GM12878 (cell line): ENCODE data around the gene LMO7.

ENCODE experiments used
- CHD4 ChIP-seq: fragments of 200-600 bp; sonication (generic); IDR thresholded peaks from 2 replicates; pipeline ENCODE4 v1.6.1; 2016; ENCODE audit warnings: mild to moderate bottlenecking
- JUND ChIP-seq: IDR thresholded peaks from 2 replicates; pipeline ENCODE4 v1.6.1; 2012; ENCODE audit warnings: low read depth, mild to moderate bottlenecking, low read length, improper control_type of control experiment, moderate library complexity

DNA sequence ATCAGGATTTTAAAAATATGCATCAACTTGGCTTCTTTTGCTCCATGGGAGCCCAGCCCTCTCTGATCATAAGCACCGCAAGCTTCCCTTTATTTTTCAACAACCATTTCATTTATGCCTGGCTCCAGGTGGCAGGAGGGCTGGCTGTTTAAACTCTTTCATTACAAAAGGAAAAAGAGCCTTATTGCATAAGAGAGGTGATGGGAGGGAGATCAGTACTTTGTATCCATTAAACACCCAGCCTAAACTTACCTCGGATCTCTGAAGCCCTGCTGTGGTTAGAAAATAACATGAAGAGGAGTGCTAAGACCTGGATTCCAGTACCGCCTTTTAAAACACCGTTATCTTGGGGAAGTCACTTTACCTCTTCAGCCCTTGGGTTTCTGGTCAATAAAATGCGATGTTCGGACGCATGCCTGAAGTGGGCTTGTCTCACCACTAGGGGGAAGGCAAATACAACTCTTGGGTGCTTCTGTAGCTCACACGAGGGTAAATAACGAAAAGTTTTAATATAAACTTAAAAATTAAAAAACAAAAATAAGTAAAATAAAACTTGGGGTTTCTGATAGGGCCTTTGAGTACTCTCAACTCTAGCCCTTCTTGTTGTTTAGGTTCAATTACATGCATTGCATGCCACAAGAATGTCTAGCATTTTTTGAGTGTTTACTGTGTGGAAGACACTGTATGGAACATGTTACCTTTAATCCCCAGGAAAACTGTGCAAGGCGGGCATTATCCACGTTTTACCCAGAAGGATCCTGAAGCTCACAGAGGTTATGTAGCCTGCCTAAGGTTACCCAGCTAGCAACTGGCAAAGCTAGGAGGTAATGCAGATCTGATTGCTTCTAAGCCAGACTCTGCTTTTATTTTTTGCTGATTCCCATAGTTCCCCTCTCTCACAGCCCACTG is 240.3 kb downstream of the LMO7 start:
- TF ChIP-seq CHD4 (no peak), JUND (no peak)
